NCI-H82 treated with DMSO at 0.1 percent for 48 hours (cell line): ENCODE measurements around the gene STX2.
"Not testable (repeated sequence)": the region's sequence is repeated elsewhere in the genome, so short reads cannot be mapped to it uniquely, and the experiment has no call there.

Experiments
- DNase-seq: peaks from one replicate; lab custom pipeline; 2025; ENCODE audit not compliant: unreplicated experiment; lab: John Stamatoyannopoulos, UW

Gene STX2

DNA sequence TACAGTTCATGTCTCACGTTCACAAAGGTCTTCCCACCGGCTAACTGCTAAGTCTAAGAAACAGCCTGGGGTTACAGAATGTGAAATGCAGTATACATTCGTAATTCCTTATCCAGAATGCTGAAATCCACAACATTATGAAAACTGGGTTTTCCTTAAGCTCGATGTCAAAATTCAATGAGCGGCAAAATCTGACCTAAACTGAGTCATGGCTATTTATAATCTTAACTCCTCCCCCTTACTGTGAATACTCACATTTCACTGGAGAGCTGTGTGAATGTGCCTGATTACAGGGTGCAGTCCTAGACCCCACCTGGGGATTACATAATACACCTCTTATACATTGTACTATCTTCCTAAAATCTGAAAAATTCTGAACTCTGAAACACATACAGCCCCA lies 35.3 kb downstream of the STX2 start:
- DNase-seq: no peak

DNA sequence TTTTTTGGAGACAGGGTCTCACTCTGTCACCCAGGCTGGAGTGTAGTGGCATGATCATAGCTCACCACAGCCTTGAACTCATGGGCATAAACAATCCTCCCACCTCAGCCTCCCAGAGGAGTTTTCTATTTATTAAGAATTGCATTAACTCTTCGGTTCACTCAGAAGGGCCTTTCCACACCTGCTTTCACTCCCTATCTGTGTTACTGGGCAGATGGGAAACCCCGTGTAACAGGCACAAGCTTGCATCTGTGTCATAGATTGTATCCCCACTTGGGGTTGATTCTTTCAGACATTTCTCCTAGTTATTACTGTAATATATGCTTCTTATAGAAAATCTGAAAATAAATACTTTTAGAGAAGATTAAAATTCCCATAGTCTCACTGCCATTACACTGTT lies 38.7 kb downstream of the STX2 start:
- DNase-seq: no peak

DNA sequence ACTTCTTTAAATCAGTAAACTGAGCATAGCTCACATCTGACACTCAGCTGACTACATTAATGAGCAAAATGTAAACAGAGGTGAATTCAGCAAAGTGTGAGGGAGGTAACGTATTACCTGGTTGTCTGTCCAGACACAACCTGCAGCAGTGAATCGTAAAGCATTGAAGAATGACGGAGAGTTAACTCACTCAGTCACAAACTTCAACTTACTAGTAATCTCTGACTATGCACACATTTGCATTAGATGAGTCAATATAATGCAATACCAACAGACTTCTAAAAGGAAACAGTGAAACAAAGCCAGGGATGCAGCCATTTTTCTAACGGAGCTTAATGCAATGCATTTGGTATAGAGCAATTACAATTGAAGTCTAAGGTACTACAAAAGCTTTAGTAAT lies 40.0 kb downstream of the STX2 start:
- no peak for DNase-seq

DNA sequence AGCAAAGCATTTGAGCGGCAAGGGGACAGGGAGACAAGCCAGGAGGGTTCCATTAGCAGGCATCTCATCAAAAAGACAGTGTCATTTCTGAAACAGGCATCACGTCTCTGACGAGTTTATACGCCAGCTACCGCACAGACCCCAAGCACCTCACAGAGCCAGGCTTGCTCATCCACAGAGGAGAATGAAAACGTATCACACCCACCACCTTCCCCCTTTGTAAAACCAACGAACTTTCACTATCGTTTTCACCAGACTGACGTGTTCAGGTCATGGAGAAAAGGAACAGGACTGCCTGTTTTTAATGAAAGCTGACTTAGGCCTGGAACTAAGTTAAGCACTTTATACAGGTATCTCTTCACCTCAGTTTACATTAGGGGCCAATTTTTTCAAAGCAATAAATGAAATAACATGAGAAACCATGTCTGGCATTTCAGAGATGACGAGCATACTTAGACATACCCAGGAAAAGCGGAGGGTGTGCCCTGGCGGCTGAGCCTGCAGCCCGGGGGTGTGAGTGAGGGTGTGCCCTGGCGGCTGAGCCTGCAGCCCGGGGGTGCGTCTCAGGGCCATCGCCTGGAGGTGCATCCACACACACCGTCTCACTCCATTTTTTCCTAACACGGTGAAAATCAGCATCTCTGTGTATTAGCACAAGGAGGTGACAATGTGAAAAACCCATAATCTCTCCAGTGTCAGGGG lies 41.9 kb downstream of the STX2 start:
- no peak for DNase-seq

DNA sequence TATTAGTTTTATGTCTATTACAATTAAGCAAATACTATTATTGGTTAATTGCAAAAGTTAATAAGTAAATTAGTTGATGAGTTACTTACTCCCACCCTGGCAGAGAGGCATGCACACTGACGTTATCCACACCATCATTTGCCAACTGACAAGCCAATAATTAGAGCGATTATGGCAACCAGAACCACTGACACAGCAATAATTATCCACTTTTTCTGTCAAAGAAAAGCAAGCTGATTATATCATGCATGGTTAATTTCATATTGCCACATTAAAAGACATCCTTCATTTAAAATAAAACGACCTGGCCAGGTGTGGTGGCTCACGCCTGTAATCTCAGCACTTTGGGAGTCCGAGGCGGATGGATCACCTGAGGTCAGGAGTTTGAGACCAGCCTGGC lies 43.1 kb downstream of the STX2 start:
- no peak for DNase-seq

DNA sequence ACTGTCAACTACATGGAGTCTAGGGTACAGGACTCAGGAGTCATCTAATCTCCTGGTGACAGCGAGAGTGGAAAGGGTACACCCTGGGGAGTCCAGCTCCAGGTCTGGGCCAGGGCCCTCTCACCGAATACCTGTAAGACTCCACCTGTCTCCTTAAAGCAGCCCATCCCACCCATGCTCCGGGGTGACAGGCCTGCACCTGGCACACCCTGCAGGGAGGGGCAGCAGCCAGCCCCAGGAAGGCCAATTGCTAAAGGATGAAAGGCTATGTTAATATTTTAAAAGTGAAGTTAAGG lies 45.5 kb downstream of the STX2 start:
- DNase-seq: no peak

DNA sequence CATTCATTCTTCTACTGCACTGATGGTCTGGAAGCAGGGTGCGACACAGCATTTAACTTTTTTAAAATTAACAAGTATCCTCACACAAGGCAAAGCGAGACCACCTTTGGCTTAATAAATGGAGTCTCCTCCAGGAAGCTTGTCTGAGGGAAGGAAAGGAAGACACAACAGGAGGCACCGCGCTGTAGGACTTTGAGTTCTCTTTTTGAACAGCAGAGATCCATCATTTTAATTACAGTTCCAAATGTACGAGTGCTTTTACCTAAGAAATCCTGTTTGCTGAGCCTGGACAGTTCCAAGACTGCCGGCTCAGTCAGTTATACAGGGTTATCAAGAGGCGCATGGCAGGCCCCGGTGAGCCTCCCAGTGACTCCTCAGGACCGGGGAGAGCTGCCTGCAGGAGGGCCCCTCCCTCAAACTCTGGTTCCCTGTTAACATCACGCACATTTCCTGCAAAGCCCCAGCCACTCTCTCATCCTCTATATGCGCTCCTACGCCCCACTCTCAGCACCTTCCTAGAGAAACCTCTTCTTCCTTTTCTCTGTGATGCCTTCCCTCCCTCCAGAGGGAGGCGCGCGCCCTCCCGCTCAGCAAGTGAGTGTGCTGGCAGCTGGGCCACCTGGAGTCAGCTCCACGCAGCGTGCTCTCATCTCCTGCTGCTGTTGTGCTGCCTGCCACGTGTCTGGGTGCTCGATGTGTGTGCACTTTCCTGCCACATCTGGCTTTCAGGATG lies 46.1 kb downstream of the STX2 start:
- DNase-seq: no peak

DNA sequence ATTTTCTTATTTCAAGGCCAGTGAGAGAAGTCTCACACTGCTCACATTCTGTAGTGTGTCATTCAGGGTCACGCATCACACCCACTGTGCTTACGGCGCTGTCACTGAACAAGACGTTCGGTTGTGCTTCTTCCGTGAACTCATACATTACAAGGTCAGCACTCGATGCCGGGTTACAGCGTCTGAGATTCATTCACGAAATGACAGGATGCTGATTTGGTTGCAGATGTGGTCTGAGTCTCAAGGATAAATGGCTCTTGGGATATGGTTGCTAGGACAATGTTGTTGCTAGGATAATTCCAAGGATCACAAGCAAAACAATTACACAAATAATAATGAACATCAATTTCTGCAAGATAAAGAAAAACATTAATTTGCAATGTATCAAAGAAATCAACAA lies 47.4 kb downstream of the STX2 start:
- DNase-seq: no peak

DNA sequence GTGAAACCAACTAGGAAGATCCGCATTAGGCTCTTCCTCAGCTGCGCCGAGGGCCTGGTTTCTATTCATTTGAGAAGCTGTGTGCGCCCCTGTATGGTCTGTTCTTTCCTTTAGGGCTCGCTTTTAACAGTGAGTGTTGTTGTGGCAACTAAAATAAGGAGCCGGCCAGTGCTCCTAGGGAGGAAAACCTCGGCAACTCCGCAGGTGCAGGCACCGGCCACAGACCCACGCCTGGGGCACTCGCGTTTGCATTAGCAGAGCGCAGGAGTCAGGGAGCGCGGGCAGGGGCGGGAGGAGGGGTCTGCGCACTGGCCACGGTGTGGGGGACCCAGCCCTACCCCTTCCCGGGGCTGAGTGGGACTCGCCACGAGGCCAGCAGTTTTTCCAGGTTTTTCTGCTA lies 50.5 kb downstream of the STX2 start:
- DNase-seq: no peak

DNA sequence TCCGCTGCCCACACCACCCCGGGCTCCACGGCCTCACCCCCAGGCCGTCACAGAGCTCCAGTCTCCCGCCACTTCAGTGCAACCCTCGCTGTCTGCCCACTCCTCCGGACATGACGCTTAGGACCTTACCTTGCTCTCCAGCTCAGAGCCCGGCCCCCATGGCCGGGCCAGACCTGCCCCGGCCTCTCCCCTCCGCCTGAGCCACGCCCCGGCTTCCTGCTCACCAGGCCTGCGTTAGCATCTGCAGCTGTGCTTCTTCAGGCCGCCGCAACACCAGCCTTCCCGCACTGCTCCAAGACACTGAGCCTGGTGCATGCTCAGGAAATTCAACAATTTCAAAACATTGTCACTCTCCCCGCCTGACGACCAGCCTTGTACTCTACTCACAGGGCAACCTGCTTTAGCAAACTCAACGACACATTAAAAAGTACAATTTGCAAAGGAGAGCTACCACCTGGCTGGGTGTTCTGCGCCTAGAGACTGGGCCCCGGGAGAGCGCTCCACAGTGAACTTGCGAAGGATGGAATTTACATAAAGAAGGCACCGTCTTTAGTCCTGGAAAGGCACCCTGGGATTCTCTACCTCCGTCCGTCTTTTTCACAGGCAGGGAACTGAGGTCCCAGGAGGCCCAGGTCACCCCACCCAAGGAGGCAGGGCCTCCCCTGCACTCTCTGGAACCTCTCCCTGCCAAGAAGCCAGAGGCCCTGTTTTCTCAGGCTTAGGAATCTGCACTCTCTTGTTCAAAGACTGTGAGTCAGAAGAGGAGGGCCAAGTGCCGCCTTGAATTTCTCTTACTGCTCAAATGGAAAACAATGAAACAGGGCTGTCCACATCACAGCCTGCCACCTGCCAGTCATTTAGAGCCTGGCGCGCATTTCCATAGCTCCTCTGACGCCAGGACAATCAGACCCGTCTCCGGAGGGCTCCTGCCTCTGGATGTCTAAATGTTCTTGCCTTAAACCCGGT lies 51.3 kb downstream of the STX2 start:
- no peak for DNase-seq

DNA sequence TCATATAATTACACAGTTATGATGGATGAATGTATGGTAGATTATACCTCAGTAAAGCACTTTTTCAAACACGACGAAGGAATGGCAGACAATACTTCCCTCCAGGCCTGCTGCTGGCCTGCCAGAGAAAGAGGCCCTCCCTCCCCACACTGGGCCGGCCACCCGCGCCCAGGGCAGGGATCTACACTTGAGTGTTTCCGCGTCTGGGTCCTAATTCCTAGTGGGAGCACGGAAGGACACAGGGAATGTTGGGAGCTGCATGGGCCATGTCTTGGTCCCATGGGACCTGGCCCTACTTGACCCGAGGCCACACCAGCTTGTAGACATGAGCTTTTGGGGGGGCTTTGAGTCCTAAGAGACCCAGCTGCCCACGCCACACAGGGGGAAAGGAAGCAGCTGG lies 52.0 kb downstream of the STX2 start:
- DNase-seq: no peak

DNA sequence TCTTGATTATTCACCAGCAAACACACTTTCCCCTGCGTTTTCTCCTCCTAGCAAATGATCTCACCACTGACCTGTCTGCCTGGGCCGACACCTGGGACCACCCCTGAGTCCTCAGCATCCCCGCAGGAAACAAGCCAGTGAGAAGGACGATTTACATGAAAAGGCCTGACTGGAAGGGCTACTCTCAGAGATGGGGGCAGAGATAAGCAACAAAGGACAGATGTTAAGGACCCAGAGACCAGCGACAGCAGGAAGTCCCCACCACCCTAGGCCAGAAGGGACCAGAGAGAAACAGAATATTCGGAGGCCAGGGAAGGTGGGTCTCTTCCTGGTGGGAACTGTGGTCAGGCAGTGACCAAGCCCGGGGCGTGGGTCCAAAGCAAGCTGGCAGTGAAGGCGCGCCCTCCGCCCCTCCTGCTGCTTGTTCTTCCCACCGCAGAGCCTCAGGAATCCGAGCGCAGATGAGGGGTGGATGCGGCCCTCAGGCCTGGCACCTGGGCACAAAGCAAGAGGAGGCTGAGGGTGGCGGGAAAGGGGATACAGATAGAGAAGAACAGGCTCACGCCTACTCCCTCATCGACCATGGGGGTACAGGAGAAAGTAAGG lies 55.8 kb downstream of the STX2 start:
- DNase-seq: no peak

DNA sequence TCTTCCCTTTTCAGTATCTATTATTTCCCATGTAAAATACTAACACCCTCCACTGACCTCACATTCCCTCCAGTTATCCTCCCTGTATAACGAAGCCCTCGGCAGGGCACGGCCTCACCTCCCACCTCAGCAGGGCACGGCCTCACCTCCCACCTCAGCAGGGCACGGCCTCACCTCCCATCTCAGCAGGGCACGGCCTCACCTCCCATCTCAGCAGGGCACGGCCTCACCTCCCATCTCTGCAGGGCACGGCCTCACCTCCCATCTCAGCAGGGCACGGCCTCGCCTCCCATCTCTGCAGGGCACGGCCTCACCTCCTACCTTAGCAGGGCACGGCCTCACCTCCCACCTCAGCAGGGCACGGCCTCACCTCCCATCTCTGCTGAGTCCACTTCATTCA lies 56.8 kb downstream of the STX2 start:
- DNase-seq: not testable (repeated sequence)

DNA sequence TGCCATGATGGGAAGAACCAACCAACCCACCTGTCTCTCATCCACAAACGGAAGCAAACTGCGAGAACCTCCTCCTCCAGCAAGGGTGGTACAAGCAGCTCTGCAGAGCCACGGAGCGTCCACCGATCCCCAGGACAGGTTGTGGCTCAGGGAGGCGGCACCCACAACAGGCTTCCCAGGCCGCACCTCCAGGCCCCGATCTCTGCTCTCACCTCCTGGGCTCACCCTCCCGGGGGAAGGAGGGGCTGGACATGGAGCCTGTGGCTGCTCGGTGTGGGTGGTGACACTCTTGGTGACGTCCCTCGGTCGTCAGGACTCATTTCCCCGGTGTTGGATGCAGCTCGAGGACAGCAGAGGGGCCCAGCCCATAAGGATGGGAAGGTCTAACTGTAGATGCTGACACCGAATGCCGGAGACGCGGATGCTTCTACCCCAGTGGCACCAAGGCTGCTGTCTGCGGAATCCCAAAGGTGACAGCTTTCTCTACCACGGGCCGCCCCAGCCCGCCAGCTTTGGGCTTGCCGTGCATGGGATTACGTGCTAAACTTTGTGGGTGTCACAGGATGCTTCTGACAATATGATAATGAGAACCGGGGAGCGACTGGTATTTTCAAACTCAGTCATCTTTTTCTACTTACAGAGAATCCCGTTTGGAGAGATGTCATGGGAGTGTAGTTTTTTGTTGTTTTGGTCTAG lies 58.0 kb downstream of the STX2 start:
- DNase-seq: no peak

DNA sequence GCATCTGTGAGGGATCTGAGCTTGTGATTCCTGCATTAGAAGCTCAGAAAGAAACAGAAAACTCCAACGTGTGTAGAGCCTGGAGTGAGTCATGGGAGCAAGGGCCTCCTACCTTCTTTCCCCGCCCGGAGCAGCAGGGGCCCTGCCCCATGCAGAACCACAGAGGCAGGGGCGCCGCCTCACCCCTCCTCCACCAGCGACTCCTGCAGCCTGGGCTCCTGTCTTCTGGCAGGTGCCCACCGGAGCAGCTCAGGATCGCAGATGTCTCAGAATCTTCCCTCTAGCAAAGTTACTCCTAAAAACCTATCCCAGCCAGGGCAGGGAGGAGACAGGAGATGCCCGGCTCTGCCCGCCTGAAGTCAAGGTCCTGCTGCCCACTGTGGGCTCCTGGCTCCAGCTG lies 58.7 kb downstream of the STX2 start:
- DNase-seq: no peak

DNA sequence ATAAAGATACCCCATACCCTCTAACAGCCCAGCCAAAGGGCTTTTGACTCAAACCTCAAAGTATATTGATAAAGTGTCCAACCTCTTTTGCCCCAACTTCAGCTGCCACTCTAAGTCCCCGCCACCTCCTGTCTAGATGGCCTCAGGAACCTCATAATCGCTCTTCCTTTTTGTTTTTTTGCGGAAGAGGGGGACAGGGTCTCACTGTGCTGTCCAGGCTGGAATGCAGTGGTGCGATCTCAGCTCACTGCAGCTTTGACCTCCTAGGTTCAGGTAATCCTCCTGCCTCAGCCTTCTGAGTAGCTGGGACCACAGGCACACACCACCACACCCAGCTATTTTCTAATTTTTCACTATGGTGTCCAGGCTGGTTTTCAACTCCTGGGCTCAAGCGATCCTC lies 60.3 kb downstream of the STX2 start:
- DNase-seq: no peak

DNA sequence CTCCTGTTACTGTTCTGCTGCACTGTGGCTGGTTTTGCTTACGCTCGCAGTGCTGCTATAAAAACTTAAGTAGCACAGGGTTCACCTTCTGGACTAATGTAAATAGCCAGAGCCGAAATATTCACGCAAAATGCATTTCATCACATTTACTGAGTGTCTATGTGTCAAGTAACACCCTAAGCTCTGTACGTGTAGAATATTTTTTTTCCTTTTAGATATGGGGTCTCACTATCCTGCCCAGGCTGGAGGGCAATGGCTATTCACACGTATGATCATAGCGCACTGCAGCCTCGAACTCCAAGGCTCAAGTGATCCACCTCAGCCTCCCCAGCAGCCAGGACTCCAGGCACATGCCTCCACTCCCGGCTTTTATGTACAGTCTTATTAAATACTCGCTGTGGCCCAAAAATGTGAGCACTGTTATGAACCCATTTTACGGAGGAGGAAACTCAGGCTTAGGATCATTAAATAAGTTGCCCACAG lies 62.2 kb downstream of the STX2 start:
- no peak for DNase-seq

DNA sequence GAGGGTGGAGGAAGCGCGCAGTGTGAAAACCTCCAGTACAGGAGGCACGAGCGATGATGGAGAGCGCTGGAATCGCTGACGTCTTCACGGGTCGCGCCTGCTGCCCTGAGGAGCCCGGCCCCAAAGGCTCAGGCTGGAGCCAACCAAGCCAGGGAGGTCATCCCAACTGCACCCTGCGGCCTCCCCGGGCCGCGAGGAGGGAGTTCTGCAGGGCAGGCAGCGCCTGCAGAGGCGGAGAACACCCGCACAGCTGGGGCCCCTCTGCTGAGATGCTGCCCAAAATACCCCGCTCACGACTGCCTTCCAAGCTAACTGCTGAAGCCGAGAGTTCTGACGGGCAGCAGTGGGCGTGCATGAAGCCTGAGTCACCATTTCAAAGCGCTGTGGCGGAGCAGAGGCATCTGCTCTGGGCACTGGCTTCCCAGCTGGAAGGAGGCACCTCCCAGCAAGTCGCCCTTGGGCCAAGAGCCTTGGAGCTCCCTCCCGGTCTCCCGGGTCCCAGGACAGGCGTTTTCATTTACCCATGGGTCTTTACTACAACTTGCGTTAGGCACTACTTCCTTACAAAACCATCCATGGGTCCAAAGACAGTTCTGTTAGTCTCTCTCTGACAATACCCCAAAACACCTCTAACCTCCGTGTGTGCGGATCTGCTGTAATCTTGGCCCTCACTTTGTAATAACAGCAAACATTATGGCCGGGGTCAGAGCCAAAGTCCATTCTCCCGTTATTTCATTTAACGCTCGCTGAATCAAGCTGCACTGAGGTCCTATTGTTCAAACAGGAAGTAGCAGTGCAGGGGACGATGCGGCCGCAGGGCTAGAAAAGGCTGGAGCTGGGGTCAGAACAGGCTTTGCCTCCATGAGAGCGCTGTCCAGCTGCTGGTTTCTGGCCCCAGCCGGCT lies 62.8 kb downstream of the STX2 start:
- DNase-seq: no peak

DNA sequence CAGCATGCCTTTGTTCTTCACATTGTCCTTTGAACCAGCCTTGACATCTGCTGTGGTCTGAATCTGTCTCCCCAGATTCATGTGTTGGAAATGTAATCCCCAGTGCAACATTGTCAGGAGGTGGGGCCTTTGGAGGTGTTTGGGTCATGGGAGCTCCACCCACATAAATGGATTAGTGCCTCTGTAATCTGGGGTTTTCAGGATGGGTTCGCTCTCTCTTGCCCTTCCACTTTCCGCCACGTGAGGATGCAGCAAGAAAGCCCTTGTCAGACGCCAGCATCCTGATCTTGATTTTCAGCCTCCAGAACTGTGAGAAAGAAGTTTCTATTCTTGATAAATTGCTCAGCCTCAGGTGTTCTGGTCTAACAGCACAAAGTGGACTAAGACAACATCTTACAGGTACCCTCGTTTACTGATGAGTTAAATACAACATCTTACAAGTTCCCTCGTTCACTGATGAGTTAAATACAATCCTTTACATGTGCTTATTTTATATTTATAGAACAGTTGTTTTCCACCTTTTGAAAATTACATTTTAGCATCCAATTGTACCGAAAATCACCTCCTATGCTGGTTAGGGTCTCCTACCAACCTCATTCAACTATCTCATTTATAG lies 68.5 kb downstream of the STX2 start:
- DNase-seq: peak; percentile 72
